Measurements from ENCODE around the gene SDHB. TPM values are rescaled to one million over a fixed set of nuclear protein-coding genes. Genes with fewer than 3 reads are reported as not detected.

SDHB gene
- total RNA-seq, 1 donor from 2014 or later, result 79.3 TPM

GRCh38 chr1:17007121-17007520, 46.7 kb downstream of the SDHB start:
- peaks cover 29% of the 10 kb centered on the region for H3K36me3 ChIP-seq
- ATAC-seq, result no peak
- H3K4me3 ChIP-seq, result no peak overlapping the region
- intact Hi-C loops (cut with DNase I), result no loop called here
- H3K27me3 ChIP-seq, result no peaks in the 10 kb centered on the region
- H3K4me1 ChIP-seq, result peaks cover 23% of the 10 kb centered on the region
- TF ChIP-seq, protein P1, sequence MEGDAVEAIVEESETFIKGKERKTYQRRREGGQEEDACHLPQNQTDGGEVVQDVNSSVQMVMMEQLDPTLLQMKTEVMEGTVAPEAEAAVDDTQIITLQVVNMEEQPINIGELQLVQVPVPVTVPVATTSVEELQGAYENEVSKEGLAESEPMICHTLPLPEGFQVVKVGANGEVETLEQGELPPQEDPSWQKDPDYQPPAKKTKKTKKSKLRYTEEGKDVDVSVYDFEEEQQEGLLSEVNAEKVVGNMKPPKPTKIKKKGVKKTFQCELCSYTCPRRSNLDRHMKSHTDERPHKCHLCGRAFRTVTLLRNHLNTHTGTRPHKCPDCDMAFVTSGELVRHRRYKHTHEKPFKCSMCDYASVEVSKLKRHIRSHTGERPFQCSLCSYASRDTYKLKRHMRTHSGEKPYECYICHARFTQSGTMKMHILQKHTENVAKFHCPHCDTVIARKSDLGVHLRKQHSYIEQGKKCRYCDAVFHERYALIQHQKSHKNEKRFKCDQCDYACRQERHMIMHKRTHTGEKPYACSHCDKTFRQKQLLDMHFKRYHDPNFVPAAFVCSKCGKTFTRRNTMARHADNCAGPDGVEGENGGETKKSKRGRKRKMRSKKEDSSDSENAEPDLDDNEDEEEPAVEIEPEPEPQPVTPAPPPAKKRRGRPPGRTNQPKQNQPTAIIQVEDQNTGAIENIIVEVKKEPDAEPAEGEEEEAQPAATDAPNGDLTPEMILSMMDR (IDR thresholded peaks at IDR 0.05), result no peak
- no peak for DNase-seq
- no peaks in the 10 kb centered on the region for H3K9me3 ChIP-seq
- no peak overlapping the region for H3K27ac ChIP-seq

GRCh38 chr1:17005365-17005740, 48.5 kb downstream of the SDHB start:
- H3K36me3 ChIP-seq, result peaks cover 43% of the 10 kb centered on the region
- DNase-seq (no peak), ATAC-seq (no peak)
- intact Hi-C loops (cut with DNase I), result no loop called here
- H3K9me3 ChIP-seq, result no peaks in the 10 kb centered on the region
- no peak overlapping the region for H3K4me3 ChIP-seq
- TF ChIP-seq, protein P1 (IDR thresholded peaks at IDR 0.05), result no peak
- peaks cover 13% of the 10 kb centered on the region for H3K4me1 ChIP-seq
- no peaks in the 10 kb centered on the region for H3K27me3 ChIP-seq
- no peak overlapping the region for H3K27ac ChIP-seq

- ATAC-seq, result no peak
Measured at GRCh38 chr1:17004466-17005364, 49.1 kb downstream of the SDHB start.

DNA sequence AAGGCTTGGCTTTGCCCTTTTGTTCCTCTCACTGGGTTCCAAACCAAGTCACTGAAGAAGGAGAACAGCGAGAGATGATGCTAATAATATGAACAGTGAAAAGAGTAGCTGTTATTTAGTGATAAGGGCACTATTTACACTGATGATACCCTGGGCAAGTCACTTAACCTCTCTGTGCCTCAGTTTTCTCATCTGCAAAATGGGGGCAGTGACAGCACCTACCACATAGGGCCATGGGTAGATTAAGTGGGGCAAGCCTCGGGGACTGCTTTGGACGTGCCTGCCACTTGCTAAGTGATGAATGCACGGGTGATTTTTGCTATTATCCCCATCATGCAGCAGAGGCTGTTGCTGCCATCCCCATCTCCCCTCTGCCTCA, 51.3 kb downstream of the SDHB start:
- TF ChIP-seq, protein P1 (IDR thresholded peaks at IDR 0.05), result no peak
- Histone ChIP-seq H3K9me3 (no peaks in the 10 kb centered on the region), H3K36me3 (peaks cover 55% of the 10 kb centered on the region), H3K4me3 (no peak overlapping the region), H3K27ac (no peak overlapping the region), H3K4me1 (no peaks in the 10 kb centered on the region), H3K27me3 (no peaks in the 10 kb centered on the region)
- ATAC-seq (no peak), DNase-seq (no peak)
- intact Hi-C loops (cut with DNase I), result no loop called here

More at GRCh38 chr1:17004466-17005364, 49.1 kb downstream of the SDHB start:
- Histone ChIP-seq H3K9me3 (no peaks in the 10 kb centered on the region), H3K4me1 (peaks cover 6% of the 10 kb centered on the region), H3K36me3 (peaks cover 43% of the 10 kb centered on the region), H3K27me3 (no peaks in the 10 kb centered on the region), H3K4me3 (no peak overlapping the region), H3K27ac (no peak overlapping the region)
- TF ChIP-seq, protein P1 (IDR thresholded peaks at IDR 0.05), result no peak
- intact Hi-C loops (cut with DNase I), result no loop called here
- DNase-seq, result no peak

DNA sequence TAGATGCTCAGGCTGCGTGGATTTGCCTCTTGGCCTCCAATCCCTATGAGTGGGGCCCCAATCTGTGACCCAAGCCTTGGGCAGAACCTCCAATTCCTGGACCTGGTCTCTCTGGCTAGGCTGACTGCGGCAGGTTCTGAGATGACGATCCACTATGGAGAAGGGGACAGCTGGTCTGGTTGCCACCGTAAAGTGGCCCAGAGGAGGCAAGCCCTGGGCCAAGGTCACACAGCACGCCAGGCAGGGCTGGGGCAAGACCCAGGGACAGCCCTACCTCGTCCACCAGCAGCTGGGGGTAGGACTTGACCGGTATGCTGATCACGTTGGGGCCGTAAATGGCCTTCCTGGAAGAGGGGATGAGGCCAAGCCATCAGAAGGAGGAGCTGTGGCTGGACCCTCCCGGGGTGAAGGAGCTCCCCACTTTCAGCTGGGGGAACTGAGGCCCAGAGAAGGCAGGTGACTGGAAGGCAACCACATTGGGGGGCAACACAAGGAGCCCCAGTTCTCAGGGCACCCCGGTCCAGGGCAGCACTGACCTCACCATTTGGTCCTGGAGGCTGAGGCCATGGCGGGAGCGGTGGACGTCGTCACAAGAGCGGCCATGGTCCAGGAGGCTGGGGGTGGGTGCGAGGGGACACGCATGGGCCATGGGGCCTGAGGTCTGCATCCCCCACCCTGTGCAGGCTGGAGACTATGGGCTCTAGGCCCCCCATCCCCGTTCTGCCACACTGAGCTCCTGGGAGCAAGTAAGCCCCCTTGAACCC, 51.9 kb downstream of the SDHB start:
- no peaks in the 10 kb centered on the region for H3K9me3 ChIP-seq
- no peak overlapping the region for H3K27ac ChIP-seq
- H3K36me3 ChIP-seq, result peaks cover 58% of the 10 kb centered on the region
- H3K27me3 ChIP-seq, result no peaks in the 10 kb centered on the region
- no peak for DNase-seq
- TF ChIP-seq, protein P1 (IDR thresholded peaks at IDR 0.05), result no peak
- ATAC-seq, result no peak
- no peaks in the 10 kb centered on the region for H3K4me1 ChIP-seq
- no peak overlapping the region for H3K4me3 ChIP-seq
- intact Hi-C loops (cut with DNase I), result no loop called here
